SIG-M5 (cell line): ENCODE results near the gene MAN1C1.

ENCODE experiments used
- DNase-seq: peaks from one replicate; lab custom pipeline; 2025; lab: John Stamatoyannopoulos, UW

Gene MAN1C1

DNA sequence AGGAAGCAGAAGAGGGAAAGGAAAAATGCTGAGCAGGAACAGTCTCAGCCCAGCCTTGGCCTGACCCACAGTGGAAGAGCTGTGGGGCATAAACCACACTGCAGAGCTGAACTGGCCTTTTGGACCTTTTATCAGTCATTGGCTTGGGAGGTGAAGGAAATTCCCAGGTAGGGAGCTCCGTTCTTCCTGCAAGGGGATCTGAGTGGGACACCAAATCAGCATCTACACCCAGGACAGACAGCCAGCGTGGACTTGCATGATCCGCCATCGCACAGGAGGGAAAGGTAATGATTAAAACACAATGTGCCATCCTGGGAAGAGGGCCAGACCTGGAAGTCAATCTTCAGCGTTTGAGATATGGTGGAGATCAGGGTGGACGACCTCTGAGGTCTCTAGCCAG lies 202.0 kb downstream of the MAN1C1 start:
- no peak for DNase-seq

DNA sequence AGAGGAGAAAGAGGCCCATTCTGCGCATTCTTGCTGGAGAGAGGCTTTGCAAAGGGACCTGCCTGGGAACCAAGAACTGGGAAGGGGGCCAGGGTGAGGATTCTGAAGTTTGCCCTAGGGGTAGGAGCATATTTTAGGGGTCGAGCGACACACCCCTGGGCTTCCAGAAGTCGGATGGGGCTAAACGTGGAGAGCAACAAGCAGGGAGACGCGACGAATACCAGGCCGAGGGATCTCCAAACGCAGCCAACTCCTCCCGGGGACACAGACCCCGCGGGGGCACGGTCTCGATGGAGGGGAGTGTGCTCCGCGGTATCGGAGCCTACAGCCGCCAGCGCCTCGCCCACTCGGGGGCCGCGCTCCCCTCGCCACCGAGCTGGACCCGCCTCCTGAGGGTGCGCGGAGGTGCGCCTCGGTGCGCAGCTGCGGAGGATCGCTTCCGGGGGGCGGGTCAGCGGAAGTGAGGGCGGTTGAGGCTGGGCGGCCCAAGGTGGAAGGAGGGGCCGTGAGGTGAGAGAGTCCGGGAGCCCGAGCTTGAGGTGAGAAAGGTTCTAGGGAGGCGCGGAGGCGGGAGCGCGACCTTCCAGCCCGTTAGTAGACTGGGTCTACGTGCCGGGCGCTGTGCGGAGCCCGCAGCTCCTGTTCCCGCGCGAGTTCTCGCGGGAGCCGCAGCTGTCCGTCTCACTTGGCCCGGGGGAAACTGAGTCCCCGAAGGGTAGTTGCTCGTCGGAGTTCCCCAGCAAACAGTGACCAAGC lies 203.1 kb downstream of the MAN1C1 start, which contains the start of gene MTFR1L:
Gene MTFR1L, plus strand, starts transcription at position 464 of the 756 bp plus-strand sequence. CDS start 3,151 bp downstream, outside the sequence.
- DNase-seq = no peak

DNA sequence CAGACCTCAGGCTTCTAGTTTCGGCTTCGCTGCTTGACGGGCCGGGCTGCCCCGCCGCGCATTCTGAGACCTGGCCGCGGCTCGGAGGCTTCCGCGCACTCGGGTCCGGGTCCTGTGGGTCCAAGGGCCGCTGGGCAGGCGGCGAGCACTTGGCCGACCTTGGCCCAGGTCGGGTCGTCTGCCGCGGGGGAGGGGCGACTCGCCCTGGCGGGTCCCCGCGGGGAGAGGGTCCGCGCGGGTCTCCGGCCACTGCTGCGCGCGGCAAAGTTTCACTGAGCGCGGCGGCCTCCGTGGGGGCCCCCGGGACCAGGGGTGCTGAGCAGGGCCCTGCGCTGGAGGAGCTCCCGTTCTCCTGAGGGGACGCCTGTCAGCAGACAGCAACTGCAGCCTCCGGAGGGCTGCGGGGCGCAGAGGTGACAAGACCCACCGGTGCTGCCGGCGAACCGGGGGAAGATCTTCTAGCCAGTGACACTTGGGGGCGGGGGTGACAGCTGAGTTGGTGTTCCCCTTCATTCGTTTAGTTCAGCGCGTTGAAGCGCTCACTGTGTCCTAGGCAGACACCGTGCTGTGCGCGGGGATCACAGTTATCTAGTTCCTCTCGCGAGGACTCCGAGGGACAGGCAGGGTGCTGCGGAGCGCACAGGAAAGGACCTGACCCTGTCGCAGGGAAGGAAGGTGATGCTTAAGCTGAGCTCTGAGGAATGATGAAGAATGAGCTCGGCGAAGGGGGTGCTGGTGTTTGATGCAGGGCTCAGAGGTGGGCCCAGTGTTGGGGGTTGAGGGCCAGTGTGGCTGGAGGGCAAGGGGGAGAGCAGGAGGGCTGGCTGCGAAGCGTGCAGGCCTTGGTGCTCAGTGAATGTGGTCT lies 203.9 kb downstream of the MAN1C1 start:
- no peak for DNase-seq

DNA sequence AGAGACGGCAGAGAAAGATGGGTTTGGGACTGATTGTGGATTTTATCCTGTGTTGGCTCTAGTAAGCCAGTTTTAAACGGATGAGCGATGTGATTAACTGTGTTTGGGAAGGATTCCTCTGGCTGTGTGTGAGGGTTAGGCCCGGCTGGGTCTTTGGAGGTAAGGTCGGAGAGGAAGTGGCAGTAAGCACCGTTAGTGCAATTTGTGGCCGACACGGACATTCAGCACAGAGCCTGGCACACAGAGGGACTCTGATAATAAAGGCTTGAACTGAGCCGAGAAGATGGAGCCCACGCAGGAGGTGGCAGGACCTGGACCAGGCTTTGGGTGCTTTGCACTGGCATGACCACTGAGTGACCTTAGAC lies 204.5 kb downstream of the MAN1C1 start:
- no peak for DNase-seq

DNA sequence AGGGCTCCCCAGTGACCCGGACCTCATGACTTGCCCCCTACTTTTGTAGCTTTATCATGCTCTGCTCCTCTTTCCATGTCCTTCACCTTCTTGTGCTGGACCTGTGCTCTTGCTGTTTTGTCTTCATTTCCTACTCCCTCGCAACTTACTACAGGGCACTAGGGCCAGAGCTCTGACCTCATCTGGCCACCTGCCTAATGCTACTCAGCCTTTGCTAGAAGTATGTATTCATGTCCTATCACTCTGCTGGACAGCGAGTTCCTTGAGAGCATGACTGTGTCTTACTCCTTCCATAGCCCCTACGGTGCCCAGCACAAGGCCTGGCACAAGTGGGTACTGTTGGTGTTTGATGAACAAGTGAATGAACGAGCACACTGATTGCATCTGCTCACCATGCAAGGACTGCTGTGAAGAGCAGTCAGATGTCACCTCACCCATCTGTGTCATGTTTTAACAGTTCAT lies 205.1 kb downstream of the MAN1C1 start:
- DNase-seq = no peak

DNA sequence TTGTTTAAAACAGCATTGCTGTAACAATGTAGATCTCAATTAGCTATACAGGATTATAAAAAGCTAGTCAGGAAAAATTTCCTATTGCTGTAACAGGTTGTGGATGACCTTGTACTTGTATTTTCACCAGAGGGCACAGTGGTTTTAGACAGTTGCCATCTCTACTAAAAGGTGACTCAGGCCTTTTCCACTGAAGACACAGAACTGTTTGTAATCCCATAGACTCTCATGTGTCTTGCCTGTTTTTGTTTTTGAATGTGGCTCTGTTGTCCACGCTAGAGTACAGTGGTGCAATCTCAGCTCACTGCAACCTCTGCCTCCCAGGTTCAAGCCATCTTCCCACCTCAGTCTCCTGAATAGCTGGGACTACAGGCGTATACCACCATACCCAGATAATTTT lies 209.0 kb downstream of the MAN1C1 start:
- no peak for DNase-seq

DNA sequence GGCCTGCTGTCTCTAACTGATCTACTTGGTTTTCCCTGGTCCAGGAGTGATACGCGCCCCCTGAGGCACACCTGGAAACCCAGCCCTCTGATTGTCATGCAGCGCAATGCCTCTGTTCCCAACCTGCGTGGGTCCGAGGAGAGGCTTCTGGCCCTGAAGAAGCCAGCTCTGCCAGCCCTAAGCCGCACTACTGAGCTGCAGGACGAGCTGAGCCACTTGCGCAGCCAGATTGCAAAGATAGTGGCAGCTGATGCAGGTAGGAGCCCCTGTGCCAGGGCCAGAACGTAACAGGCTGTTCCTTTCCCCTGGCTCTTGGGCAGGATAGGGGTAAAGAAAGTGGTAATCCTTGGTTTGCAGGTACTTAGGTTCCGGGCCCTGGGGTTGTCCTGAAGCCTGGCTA lies 210.0 kb downstream of the MAN1C1 start:
- no peak for DNase-seq

DNA sequence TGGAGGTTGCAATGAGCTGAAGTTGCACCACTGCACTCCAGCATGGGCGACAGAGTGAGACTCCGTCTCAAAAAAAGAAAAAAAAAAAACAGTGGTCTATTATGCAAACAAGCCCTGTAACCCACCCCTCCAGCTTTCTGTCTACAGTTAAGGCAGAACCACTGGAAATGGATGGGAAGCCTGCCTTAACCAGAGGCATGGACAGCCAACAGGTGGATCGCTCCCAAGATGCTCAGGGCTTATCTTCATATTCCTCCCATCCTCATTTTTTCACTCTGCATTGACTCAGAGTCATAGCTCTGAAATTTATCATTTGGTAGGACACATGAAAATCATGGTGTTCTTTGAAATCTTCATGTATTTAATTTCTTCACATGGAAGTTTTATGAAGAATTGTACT lies 211.9 kb downstream of the MAN1C1 start:
- no peak for DNase-seq

DNA sequence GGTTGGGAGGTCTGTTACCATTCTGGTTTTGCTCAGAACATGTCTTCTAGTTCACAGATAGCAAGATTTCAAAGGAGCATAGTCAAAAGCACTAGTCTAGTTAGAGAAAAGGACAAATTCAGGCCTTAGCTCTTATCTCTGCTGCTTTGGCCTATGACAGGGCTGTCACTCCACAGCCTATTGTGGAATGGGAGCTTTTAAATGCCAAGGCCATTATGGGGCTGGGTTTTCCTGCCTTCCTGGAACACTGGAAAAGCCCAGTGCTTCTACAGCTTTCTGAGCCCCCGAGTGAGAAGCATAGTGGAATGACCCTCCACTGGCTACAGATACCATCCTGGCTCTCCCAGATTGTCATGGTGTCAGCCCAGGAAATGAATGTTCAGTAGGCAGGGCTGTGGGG lies 212.5 kb downstream of the MAN1C1 start:
- DNase-seq = no peak

DNA sequence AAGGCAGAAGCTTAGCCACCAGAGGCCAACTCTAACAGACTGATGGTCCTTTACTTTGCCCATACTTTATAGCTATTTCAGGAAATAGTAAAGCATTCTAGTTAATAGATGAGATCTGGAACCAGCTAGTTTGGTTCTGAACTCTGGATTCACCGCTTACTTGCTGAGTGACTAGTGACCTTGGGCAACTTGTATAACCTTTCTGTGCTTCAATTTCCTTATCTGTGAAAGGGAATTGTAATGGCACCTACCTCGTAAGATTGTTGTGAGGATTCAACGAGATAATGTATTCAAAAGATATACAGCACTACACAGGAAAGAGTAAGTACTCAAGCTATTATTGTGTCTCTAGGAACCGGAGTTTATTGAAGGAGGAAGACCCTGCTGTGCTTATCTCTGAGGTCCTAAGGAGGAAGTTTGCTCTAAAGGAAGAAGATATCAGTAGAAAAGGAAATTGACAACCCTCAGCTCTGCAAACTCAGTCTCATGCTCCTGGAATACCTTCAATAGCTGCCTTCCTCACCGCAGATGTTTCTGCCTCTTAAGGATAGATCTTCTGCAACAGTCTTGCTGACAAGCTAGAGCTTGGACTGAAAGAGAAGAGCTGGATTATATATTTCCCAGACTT lies 215.1 kb downstream of the MAN1C1 start:
- DNase-seq = no peak

DNA sequence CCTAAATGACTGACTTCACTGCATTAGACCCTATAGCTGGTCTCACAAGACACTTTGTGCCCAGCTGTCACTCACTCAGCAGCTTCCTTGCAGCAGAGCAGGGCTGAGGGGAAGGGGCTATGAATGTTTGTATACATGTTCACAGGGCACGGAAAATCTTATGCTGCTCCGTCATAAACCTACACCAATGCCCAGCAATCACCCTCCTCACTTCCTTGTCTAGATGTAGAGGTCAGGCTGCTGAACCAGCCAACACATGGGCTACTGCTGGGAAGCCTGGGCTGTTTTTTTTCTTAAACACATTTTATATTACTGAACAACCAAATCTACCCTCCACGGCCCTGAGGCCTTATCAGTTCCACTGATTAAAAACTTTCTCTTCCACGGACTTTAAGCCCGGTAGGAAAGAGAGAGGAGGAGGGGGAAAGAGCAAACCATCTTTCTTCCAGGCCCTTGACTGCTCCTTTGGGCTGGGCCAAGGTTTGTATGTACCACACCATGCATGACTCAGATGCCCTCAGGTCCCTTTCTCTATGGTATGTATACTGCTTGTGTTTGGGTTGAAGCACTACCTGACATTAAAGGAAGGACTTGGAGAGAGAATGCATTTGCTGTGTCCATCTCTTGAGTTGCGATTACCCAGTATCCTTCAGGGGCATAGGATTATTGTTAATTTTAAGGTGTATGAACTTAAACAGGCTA lies 215.9 kb downstream of the MAN1C1 start:
- no peak for DNase-seq

DNA sequence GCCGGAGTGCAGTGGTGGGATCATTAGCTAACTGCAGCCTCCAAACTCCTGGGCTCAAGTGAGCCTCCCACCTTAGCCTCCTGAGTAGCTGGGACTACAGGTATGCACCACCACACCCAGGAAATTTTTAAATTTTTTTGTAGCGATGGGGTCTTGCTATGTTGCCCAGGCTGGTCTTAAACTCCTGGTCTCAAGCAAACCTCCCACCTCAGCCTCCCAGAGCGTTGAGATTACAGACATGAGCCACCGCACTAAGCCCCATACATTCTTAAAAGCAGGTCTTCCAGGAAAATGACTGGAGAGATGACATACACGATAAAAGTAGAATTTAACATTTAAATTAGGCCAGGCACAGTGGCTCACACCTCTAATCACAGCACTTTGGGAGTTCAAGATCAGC lies 216.6 kb downstream of the MAN1C1 start:
- DNase-seq = no peak
